NT2/D1 (cell line): ENCODE data around the gene ST6GALNAC3.

Source experiments
- DNase-seq: peaks from one replicate; pipeline ENCODE4 v3.0.0-alpha.2; 2011; ENCODE audit warnings: low read depth, low spot score
- H3K27me3 ChIP-seq: 2 replicates; pipeline ENCODE4 v1.6.0; 2011; ENCODE audit warnings: mild to moderate bottlenecking; ENCODE audit not compliant: insufficient read length, insufficient read depth
- H3K36me3 ChIP-seq: 2 replicates; pipeline ENCODE4 v1.6.1; 2011; ENCODE audit warnings: mild to moderate bottlenecking, low read length, mixed read lengths; ENCODE audit not compliant: insufficient read depth, insufficient read length
- H3K4me1 ChIP-seq: 2 replicates; pipeline ENCODE4 v1.5.1; 2011; ENCODE audit not compliant: insufficient read depth, insufficient read length
- H3K4me3 ChIP-seq: 2 replicates; pipeline ENCODE4 v1.5.1; 2011; ENCODE audit warnings: low read depth; ENCODE audit not compliant: insufficient read length
- H3K9ac ChIP-seq: 2 replicates; pipeline ENCODE4 v1.6.0; 2011; ENCODE audit warnings: low read depth; ENCODE audit not compliant: insufficient read length
- H3K9me3 ChIP-seq: 2 replicates; pipeline ENCODE4 v1.5.1; 2011; ENCODE audit warnings: mild to moderate bottlenecking, low read length; ENCODE audit not compliant: insufficient read depth
- SUZ12 ChIP-seq: IDR thresholded peaks from 2 replicates; pipeline ENCODE4 v1.6.1; 2011; ENCODE audit not compliant: insufficient read length, insufficient read depth; ENCODE audit errors: extremely low read depth
- YY1 ChIP-seq: IDR thresholded peaks from 2 replicates; pipeline ENCODE4 v1.6.1; 2011; ENCODE audit not compliant: insufficient read length, insufficient read depth
- ZNF274 ChIP-seq: IDR thresholded peaks from 2 replicates; pipeline ENCODE4 v1.6.1; 2011; ENCODE audit warnings: mild to moderate bottlenecking, low read depth, low read length

Gene ST6GALNAC3

DNA sequence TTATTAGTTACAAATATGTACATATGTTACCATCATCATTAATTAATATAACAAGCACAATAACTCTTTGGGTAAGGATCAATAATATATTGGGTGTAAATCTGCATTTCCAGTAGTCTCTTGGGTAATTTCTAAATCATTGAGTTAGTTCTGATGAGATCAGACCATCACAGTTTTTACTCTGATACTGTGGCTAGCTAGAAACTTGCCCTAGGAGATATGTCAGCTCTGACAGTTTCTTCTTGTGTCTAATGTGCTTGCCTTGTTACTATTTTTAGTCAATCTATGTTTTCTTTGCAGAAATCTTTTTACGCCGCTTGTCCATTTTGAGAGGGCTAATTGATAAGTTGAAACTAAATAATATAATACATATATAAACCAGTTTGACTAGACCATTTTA, 507.2 kb downstream of the ST6GALNAC3 start:
- Histone ChIP-seq H3K4me1 (no peaks in the 10 kb centered on the region), H3K4me3 (no peak overlapping the region), H3K36me3 (no peaks in the 10 kb centered on the region), H3K27me3 (no peaks in the 10 kb centered on the region), H3K9me3 (no peaks in the 10 kb centered on the region), H3K9ac (no peak overlapping the region)
- TF ChIP-seq YY1, result no peak
- TF ChIP-seq SUZ12, result no peak
- TF ChIP-seq ZNF274, result no peak
- DNase-seq, result no peak

- H3K36me3 ChIP-seq, result no peaks in the 10 kb centered on the region
- no peak overlapping the region for H3K9ac ChIP-seq
- no peak for TF ChIP-seq YY1
- no peak for TF ChIP-seq SUZ12
- no peak for TF ChIP-seq ZNF274
- peak; percentile 54 for DNase-seq
- no peaks in the 10 kb centered on the region for H3K9me3 ChIP-seq
- H3K4me1 ChIP-seq, result no peaks in the 10 kb centered on the region
- H3K27me3 ChIP-seq, result no peaks in the 10 kb centered on the region
- no peak overlapping the region for H3K4me3 ChIP-seq
Observed at GRCh38 chr1:76583235-76583868, 508.8 kb downstream of the ST6GALNAC3 start.

DNA sequence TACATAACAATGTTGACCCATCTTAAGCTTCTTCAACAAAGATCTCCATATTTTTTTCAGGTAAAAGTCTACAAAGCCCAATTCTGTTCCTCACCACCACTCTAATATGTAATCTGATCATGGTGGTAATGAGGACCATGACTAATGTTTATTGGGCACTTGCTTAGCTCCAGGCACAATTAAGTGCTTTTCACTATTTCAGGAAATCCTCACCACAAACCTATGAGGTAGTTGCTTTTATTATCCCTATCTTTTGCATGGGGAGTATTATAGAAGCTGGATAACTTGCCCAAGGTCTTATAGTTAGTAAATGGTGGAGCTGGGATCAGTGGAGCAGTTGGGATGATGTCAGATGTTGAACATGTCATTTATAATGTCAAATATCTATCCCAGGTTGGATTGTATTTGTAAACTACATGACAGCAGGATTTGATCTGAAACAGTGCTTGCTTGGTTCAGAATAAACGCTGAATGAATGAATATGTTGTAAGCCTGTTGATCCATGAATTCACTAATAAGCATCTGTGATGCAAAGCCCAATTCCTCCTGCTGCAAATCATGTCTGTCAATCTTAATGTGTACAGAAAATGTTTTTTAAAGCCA, 509.4 kb downstream of the ST6GALNAC3 start:
- DNase-seq, result no peak
- Histone ChIP-seq H3K27me3 (no peaks in the 10 kb centered on the region), H3K36me3 (no peaks in the 10 kb centered on the region), H3K4me1 (no peaks in the 10 kb centered on the region), H3K9ac (no peak overlapping the region), H3K4me3 (no peak overlapping the region), H3K9me3 (no peaks in the 10 kb centered on the region)
- TF ChIP-seq SUZ12 (no peak), YY1 (no peak), ZNF274 (no peak)

GRCh38 chr1:76585980-76586674, 511.6 kb downstream of the ST6GALNAC3 start:
- H3K9me3 ChIP-seq, result no peaks in the 10 kb centered on the region
- no peak for TF ChIP-seq SUZ12
- TF ChIP-seq YY1, result no peak
- TF ChIP-seq ZNF274, result no peak
- H3K4me1 ChIP-seq, result no peaks in the 10 kb centered on the region
- H3K27me3 ChIP-seq, result no peaks in the 10 kb centered on the region
- H3K4me3 ChIP-seq, result no peak overlapping the region
- no peak for DNase-seq
- H3K9ac ChIP-seq, result no peak overlapping the region
- H3K36me3 ChIP-seq, result no peaks in the 10 kb centered on the region

DNA sequence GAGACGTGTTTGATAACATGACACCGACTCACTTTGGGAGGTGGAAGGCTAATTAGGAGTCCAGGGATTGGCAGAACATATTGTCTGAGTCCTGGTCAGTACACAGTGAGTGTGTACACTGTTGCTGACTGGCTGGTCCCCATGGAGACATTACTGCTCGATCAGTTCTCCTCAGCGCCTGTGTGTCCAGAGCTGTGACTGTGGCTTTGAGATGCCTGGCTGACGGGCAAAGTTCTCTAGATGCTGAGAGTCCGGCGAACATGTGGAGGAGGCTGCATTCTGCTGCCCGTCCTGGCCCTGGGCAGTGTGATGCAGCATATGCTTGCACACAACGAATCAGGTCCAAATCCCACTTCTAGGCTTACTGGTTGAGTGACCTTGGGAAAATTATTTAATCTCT, 512.7 kb downstream of the ST6GALNAC3 start:
- DNase-seq, result no peak
- Histone ChIP-seq H3K9ac (no peak overlapping the region), H3K27me3 (no peaks in the 10 kb centered on the region), H3K36me3 (no peaks in the 10 kb centered on the region), H3K9me3 (no peaks in the 10 kb centered on the region), H3K4me3 (no peak overlapping the region), H3K4me1 (no peaks in the 10 kb centered on the region)
- TF ChIP-seq YY1 (no peak), SUZ12 (no peak), ZNF274 (no peak)

DNA sequence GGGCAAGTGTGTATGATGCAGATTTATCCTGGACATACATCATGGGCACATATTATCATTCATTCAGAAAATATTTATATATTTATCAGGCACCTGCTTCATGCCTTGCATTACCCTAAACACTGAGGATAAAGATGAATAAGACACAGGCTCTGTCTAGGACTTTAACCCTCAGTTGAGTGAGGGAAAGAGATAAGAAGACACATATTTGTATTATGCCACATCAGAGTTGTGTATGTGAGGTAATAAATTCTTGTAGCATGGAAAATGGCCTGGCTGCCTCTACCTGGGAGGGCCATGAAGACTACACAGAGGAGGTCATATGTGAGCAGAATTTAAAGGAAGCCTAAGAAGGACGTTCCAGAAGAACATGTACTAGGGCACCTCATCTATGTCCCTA, 516.9 kb downstream of the ST6GALNAC3 start:
- Histone ChIP-seq H3K36me3 (no peaks in the 10 kb centered on the region), H3K4me1 (no peaks in the 10 kb centered on the region), H3K4me3 (no peak overlapping the region), H3K9ac (no peak overlapping the region), H3K27me3 (no peaks in the 10 kb centered on the region), H3K9me3 (peaks cover 27% of the 10 kb centered on the region)
- no peak for TF ChIP-seq YY1
- TF ChIP-seq ZNF274, result no peak
- no peak for TF ChIP-seq SUZ12
- DNase-seq, result no peak

DNA sequence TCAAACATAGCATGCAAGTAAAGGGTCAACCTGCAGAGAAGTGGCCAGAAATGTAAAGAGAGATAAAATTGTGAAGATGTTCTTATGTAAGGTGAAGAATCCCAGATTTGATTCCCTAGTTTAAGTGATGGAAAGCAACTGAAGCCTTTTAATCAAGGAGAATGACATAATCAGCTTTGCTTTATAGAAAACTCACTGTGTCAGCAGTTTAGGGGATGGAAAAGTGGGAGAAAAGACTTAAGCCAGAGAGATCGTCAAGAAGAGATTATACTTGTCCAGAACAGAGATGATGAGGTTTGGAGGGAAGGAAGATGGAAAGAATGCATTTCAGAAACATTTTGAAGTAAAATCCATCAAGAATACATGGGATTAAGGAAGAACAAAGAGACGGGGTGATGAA, 517.4 kb downstream of the ST6GALNAC3 start:
- Histone ChIP-seq H3K9me3 (peaks cover 27% of the 10 kb centered on the region), H3K4me1 (no peaks in the 10 kb centered on the region), H3K4me3 (no peak overlapping the region), H3K9ac (no peak overlapping the region), H3K27me3 (no peaks in the 10 kb centered on the region), H3K36me3 (no peaks in the 10 kb centered on the region)
- TF ChIP-seq SUZ12, result no peak
- TF ChIP-seq ZNF274, result no peak
- TF ChIP-seq YY1, result no peak
- no peak for DNase-seq
